ELF-1 (cell line): ENCODE results near the gene MCM9.

ENCODE experiments used
- DNase-seq: peaks from one replicate; pipeline ENCODE4 v3.0.0-alpha.2; 2016; ENCODE audit warnings: low read depth, low spot score

Gene MCM9

DNA sequence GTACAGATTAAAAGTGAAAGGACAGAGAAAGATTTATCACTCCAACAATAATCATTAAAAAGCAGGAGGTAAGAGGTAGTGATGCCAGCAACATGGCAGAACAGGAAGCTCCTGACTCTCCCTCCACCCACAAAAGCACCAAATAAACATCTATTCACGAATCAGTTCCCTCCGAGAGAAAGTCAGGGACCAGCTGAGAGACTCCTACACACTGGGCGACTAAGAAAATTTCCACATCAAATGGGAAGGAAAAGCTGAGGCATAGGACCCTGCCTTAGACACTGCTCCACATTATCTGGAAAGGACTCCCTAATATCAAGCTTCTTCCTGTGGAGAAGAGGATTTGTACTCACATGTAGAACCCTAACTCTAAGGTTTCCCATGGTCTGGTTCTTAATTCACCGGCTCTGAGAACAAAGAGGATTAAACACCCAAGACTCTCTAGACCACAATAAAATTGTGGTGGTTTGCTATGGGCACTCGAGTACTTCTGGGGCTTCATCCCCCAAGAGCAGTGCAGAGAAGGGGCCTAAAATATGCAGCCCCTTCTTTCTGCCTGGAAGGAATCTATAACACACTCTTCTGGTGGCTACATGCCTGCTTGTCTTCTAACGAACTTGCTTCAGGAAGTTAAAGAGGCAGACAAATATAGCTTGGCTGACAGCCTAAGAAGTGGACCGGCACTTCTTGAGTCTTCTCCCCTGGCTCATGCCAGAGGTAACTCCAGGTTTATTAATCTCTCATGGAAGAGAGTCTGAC, 70.4 kb downstream of the MCM9 start:
- DNase-seq: no peak

DNA sequence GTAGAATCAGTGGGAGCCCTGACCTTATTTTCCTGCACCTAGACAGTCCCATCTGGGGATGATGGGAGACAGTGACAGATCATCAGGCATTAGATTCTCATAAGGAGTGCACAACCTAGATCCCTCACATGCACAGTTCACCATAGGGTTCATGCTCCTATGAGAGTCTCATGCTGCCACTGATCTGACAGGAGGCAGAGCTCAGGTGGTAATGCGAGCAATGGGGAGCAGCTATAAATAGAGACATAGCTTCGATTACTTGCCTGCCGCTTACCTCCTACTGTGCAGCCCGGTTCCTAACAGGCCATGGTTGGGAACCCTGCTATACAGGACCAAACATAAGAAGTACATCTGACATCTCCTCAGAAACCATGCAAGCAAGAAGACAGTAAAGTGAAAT, 72.5 kb downstream of the MCM9 start:
- DNase-seq: no peak

DNA sequence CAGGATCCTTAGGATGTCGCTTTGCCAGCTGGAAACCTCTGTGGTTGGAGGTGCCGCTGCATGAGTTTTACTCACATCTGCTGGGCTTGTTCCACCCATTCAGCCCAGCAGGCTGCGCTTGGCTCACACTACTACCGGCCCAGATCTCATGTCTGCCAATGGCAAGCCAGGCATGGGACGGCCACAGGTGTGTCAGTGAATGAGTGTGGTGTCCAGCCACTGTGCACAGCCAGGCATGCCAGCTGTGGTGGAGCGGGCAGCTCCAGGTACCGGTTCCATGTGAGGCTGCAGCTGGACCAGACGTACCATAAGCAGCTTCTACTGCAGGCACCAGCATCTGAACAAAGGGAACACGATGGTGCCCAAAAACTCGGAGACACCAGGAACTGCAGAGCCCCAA, 74.1 kb downstream of the MCM9 start:
- DNase-seq: no peak

DNA sequence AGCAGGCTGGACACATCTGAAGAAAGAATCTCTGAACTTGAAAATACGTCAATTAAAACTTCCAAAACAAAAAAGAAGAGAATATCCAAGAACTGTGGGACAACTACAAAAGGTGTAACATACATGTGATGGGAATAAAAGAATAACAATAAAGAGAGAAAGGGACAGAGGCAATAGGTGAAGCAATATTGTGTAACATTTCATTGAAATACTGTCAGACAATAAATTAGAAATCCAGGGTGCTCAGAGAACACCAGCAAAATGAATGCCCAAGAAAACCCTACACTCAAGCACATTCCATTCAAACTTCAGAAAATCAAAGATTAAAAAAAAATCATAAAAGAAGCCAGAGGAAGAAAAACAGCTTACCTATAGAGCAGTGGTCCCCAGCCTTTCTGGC, 74.6 kb downstream of the MCM9 start:
- no peak for DNase-seq

DNA sequence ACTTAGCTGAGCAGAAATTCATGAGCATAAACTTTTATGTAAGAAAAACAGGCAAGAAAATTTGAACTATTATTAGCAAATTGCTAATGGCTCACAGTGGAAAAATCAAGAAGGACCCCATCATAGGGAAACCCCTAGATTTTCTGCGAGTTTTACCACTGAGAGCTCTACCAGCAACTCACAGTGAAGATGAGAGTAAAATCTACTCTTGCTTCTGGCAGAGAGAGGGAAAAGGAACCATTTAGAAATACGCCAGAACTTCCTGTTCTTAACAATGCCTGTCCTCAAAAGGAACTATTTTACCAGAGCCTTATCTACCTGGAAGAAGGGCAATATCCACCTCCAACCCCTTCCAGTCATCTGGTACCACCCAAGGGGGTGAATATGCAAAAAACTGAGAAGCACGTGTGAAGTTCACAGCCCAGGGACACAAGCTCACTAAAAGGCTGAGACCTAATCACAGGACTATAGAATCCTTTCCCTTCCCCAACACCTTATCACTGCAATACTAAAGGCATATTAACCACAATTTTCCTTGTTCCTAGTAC, 75.4 kb downstream of the MCM9 start:
- DNase-seq: no peak

DNA sequence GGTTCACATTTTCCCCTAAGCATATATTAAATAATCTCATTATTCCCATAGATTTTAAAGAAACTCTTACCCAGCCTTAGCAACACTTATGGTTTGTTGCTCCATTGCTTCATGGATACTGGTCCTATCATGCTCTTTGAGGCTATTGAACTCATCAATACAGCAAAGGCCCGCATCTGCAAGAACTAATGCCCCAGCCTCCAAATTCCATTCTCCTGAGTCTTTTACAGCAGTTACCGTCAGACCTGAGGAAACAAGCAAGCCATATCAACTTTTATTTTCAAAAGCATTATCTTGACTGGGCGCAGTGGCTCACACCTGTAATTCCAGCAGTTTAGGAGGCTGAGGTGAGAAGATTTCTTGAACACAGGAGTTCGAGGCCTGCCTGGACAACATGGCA, 78.7 kb downstream of the MCM9 start:
- DNase-seq: no peak

DNA sequence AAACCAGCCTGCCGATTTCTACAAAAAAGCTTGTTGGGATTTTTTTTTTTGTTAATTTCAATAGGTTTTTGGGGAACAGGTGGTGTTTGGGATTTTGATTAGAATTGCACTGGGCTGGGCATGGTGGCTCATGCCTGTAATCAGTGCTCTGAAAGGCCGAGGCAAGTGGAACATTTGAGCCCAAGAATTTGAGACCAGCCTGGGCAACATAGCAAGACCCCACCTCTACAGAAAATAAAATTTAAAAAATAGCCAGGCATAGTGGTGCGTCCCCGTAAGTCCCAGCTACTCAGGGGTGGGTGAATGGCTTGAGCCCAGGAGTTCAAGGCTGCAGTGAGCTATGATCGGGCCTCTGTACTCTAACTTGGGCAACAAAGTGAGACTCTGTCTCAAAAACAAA, 81.6 kb downstream of the MCM9 start:
- no peak for DNase-seq

DNA sequence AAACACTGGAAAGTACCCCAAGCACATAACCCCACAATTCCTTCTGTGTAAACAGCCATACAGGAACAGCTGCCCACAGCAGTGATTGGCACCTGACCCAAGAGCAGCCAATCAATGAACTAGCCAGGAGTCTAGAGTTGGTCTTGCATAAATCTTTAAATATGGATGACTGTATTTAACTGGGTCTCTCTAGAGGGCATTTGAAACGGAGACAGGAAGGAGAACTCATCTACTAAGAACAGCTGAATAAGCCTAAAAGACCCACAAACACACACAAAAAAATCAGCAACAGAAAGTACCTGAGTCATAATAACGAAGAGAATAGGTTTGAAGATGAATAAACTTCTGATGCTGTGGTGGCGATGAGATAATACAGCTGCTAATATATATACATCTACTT, 90.0 kb downstream of the MCM9 start:
- no peak for DNase-seq

DNA sequence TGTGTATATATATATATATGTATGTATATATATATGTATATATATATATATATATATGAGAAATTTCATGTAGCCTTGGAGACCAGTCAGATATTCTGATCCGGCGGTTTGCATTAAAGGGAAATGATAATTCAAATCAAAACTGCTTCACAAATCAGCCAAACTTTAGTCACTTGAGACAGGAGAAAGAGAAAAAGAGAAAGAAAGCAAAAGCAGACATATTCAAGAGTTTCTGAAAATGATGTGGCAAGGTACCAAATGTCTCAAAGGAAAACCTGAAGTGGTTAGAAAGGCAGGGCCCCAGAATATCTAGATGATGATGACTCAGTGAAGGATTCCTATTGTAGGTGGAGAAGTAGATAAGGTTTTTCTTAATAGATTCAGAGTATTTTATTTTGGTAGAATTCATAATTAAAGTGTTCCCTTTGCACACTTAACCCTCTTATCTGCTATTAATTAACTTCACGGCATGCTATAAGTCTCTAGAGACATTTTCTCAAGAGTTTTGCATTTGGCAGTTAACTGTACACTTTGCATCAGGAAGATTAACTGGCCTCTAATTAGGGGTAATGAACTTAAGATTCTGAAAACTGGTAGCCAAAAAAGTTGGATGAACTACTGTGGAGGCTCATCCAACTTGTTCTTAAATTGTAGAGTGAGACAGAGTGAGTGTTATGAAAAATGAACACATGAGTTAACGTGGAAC, 91.1 kb downstream of the MCM9 start:
- DNase-seq: no peak

DNA sequence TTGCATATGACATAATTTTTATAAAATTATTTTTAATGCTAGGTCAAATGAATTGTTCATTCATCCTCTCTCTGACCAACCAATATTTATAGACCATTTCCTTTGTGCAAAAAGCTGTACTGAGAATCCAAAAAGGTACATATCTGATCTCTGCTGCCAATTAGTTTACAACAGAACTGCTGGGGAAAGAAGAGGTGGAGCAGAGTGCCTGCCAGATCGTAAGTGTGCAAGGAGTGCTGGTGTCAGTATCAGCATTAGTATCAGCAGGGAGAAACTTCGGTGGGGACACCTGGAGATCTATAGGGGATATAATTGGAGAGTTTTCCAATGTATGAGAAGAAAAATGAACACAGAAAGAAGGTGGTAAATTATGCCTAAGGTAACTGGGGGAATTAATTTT, 104.3 kb downstream of the MCM9 start:
- no peak for DNase-seq

DNA sequence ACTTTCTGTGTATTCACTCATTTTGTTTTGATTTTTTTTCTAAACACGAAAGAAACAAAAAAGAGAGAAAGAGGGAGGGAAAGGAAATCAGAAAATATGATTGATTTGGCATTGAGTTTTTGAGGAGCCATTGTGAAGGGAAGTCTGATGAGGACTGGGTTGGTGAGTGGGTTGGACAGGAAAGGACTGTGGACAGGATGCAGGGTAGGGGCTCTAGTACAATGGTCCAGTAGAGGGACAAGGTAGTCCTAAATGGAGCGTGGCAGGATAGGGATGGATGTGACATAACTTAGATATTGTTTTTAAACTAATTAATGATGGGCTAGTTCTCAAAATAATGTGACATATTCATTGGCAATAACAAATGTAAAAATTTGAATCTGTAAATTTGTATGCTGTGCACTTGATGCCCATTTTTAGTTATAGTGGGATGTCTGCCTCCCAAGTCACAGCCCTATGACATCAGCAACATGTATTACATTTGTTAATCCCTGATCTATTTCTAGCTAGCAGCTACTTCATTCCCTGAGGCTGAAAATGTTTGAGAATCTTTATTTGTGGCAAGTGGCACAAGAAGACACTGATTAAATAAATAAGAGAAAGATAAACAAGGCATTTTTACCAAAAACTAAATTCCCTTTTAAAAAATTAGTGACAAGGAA, 105.0 kb downstream of the MCM9 start:
- DNase-seq: no peak

DNA sequence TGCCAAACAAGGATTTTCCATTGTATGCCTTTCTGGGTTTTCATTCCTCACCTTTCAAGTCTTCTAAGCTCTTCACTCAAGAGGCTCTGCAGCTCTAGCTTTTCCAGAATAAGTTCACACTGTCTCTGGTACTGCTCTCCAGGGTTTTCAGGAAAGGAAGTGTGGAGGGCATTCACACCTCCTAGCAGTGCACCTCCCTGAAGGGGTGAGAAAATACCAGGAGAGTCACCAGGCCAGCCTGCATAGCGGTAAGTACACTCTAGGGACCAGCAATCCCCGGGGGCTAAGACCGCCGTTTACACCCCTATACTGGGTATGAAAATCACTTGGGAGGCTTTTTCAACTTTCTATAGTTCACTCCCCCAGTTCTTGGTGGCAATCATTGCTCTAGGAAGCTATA, 108.9 kb downstream of the MCM9 start:
- no peak for DNase-seq

DNA sequence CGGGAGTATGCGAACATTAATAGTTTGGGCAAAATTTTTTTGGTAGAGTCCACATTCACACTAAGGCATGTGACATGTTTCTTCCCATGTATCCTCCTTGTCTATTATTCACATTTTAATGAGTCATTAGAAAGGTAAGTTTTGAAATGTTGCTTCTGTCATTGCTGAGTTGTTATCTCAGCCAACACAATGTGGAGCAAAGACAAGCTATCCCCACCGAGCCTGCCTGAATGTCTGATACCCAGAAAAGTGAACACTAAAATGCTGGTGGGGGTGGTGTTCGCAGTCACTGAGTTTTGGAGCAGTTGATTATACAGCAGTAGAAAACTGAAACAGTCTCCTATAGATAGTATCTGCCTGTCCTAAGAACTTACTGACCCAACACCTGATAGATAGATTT, 109.3 kb downstream of the MCM9 start:
- no peak for DNase-seq

DNA sequence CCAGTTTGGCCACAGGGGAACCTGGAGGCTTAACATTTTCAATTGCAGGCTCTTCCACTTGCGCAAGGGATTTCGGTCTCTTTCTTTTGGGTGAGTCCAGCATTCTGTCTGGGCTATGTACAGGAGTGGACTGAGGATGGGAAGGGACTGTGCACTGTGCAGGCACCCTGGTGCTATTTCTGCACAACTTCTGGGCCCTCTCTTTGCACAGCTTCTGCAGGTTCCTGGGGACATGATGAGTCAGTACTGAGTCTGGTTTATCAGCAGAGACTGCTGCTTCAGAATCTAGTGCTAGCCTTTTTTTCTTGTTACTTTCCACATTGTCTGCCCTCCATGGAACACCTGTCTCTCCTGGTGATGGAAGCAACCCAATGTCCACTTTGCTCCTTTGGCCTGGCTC, 119.5 kb downstream of the MCM9 start:
- no peak for DNase-seq

DNA sequence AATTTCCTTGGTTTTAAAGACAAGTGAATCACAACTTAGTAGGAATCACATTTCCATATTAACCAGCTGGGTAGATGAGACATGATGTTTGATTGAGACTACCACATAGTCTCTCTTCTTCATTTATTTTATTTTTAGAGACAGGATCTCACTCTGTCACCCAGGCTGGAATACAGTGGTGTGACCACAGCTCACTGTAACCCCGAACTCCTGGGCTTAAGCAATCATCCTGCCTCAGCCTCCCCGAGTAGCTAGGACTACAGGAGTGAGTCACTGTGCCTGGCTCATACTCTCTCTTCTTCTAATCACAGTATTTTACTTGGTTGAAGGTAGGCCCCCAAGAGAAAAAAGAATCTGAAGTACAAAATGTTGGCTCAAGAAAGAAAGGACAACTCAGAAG, 121.2 kb downstream of the MCM9 start:
- DNase-seq: no peak

DNA sequence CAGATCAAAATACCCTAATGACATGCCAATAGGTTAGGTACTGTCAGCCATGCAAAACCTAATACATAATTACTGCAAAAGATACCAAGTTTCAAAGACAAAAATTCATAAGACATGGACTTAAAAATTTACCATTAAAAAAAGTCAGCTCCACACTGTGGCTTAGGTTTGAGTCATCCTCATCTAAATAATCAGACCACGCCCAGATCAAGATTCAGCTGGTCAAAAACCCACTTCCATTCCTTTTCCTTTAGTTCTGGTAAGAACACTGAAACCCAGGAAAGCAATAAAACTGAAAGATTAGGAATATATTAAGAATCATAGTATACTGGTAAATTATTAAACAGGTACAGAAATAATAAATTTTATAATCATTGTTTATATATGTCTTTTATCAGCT, 122.0 kb downstream of the MCM9 start:
- DNase-seq: no peak

DNA sequence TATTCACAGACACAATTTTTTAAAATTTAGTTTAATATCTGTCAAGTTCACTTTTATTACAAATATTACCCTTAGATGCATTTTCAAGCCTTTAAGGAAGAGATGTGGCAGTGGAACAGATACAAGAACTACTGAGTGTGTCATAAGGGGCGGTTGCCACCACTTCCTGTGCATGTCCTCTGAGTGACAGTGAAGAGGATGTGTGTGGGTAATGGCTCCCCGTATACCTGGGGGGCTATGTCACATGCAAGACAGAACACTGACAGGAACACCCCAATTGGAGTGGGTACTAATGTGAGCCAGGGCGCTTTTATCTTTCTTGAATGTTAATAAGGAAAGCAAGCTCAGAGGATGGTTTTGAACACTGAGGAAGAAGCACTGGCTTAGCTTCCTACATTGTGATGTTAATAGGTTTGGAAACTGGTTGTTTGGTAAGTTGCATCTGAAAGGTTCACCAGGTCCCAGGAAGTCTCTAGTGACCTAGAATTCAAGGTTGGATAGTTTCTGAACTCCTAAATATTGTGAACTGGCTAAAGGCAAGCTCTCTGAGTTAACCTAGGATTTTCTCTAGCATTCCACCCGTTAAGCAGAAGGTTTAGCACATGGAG, 124.4 kb downstream of the MCM9 start:
- DNase-seq: no peak

DNA sequence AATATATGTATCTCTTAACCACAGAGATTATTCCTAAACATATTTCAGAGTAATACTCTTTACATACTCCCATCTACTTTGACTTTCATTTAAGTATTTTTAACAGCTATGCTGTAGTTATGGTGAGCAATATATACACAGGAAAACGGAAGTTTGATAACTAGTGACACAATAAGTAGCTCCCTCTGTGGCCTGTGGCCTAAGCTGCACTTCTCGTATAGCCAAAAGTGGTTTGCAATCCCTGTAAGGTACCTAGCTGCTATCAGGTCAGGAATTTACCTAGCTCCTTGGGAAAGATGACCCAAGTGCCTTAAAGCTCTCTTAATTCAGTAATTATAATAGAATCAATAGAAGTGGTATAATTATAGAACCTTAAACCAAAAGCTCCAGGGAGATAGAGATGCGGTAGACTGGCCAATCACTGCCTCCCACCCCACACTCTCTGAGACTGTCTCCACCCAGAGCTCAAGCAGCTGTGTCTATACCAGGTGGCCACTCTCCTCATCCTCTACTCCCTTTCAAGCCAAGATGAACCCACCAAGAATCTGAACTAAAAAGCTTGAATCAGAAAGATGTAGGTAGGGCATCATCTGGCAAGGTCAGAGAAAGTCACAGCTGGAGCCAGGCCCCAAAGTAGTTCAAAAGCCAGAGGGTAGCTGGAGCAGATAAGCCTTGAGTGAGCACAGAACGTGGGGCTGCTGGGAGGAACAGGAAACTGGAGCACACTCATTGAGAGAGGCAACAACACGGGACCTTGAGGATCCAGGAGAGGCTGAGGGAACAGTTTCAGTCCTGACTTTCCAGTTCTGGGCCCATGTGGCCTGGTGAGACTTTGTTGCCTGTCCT, 125.9 kb downstream of the MCM9 start:
- no peak for DNase-seq

DNA sequence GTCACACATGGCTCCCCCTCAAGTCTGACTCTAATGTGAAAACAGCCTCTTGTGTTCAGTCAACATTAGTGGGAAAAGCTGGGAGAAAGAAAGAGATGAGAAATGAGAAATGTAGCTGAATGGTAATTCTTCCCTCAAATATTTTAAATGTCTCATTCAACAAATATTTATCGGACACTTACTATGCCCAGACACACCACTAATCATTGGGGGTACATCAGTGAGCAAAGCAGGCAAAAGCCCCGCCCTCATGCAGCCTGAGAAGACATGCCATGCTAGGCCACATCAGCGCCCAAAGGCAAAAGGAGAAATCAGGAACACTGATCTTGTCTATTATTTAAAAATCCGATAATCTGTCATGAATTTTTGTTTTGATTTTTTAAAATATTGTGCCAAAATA, 130.9 kb downstream of the MCM9 start:
- no peak for DNase-seq

DNA sequence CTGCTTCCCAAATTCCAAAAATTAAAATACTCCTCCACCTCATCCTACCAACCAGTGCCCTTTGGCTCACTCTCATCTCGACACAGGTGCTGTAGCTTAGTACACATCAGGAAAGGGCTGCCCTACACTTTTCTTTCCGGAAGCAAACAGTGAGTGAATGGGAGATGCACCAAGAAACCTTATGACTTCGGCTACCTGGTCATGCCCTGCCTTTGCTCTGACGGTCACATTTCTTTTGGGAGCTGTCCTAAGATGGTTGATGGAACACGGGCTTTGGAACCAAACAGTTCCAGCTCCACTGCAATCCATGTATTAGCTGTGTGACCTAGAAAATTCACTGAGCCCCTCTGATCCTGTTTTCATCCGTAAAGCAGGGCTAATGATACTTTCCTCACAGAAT, 133.7 kb downstream of the MCM9 start:
- no peak for DNase-seq

DNA sequence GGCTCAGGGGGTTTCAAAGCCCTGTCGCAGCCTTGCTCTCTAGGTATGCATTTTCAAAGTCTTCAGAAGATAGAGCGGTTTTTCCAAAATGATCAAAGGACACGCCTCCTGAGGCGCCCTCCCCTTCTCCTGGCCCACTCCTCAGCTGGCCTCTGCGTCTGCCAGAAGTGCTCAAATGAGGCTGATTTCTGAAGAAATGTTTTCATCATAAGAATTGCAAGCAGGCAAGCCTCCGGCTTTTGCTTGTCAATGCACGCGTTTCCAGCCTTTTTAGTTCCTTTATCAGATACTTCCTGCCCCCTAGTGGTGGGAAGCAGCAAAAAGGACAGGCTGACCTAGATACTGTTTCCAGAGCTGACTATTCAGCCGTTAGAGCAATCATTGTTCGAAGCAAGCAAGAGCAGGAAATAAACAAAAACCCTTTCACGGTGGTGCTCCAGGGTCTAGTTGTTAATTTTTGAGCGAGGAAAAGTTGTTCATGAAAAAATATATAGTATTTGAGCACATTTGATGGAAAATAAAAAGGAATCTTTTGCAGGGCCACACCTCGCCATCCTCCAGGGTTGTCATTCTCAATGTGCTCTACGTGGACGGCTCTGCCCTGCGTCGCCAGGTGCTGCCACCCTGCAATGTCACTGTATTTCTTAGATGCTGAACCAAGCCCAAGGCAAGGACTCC, 134.4 kb downstream of the MCM9 start:
- peak; percentile 87 for DNase-seq
